Fibroblast of skin of right quadriceps (primary cell): ENCODE results near the gene SULT6B1.
"Not testable (repeated sequence)": the region's sequence is repeated elsewhere in the genome, so short reads cannot be mapped to it uniquely, and the experiment has no call there.

Experiments
- DNase-seq: peaks from one replicate; pipeline ENCODE4 v3.0.0-alpha.2; 2013

Gene SULT6B1, protein sequence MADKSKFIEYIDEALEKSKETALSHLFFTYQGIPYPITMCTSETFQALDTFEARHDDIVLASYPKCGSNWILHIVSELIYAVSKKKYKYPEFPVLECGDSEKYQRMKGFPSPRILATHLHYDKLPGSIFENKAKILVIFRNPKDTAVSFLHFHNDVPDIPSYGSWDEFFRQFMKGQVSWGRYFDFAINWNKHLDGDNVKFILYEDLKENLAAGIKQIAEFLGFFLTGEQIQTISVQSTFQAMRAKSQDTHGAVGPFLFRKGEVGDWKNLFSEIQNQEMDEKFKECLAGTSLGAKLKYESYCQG

DNA sequence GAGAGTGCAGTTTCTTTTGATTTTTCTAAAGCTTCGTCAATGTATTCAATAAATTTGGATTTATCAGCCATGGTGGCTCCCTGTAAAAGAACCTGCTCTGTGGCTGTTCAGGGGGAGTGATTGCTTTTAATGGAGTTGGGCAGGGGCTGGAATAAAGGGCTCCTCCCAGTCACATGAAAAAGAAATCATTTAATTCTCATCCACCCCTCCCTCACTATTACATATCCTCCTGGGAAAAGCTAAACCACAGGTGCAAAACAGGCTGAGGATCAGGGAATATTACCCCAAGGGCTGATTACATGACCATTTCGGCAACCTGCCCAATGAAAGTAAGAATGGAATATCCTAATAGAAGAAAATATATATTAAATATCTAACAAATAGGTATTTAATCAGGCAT, at the start of gene SULT6B1:
SULT6B1 (minus strand) TSS at position 101 of the 400 bp plus-strand sequence; CDS start at position 71, 30 bp downstream.
- DNase-seq = no peak

DNA sequence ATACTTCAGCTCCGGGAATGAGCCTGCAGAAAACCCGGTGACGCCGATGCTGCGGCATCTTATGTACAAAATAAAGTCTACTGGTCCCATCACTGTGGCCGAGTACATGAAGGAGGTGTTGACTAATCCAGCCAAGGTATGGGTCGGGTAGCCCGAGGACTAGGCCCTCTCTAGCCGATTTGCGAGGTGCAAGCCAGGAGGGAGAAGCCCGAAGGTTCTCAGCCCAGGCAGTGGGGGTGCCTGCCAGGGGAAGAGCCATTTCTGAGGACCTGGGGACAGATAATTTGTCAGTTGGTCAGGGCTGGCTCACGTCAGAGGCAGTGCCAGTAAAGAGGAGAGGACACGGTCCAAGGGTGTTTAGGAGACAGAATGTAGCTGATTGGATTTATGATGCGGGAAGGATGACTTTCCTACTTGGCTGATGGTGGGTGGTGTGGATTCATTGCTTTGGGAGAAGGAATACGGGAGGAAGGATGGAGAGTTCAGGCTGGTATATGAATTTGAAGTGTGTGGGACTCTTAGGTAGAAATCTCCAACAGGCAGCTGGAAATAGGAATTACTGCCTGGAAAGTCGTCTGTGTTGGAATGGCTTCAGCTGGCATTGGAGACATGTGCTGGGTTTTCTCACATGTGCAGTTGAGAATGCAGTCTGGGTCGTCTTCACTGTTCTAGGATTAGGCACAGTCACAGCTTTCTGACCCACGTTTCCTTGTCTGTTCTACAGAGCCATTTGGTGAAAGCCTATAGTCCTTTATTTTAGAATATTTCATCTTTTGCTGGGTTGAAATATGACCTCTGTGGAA, 43.9 kb upstream of the SULT6B1 start:
- peak; percentile 5 for DNase-seq

DNA sequence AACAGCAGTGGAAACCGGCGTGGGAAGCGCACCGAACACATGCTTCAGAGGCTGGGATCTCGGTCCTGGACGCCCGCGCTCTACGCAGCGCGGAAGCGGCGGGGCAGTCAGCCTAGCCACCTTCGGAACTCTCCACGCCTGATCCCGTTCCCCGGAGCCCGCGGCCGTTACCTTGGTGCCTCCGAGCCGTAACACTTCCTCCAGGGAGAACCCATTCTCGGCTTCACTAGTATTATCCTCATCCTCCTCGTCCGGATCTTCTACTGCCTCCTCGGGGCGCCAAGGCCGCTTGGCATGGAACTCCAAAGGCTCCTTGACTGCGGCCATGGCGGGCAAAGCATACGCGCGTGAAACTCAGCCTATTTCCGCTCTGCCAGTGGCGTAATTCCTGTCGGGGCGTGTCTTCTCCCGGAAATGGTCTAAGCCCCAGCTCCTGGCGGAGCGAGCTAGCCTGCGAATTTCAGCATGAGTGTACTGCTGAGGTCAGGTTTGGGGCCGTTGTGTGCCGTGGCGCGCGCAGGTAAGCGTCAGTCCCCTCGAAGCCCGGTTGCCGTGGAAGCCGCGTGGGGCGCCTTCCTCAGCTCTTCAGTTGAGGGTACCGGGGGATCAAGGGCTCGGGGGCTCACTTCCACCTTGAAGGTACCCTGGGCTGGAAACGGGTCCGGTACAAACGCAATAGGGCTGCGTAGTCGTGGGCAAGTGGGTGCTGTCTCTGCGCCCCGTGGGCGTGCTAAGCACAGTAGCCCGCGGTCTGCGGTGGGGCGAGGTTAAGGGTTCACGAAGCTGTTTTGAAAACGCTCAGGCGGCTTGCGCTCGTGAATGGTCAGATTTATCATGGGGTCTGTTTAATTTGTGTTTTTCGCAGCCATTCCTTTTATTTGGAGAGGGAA, 43.0 kb upstream of the SULT6B1 start, which contains the start of the genes CEBPZ and NDUFAF7:
CEBPZ (minus strand) TSS at position 356 of the 890 bp plus-strand sequence; CDS start at position 327, 29 bp downstream.
NDUFAF7 (plus strand) TSS at position 418 of the 890 bp plus-strand sequence; CDS start at position 466, 48 bp downstream.
- peak; percentile 88 for DNase-seq

DNA sequence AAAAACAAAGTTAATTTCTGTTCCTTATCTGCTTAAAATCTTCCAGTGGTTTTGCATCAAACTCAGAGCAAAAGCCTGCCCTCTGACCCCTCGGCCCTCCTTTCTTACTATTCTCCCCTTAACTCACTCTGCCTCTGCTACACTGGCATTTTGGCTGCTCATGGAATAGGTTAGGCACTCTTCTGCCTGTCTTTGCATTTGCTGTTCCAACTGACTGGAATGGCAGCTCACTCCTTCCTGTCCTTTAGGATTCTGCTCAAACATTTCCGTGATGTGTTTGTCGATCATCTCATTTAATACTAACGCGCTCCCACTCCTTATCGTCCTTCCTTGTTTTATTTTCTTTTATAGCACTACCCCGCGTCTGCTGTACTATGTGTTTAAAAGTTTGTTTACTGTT, 42.1 kb upstream of the SULT6B1 start:
- DNase-seq = peak; percentile 2

DNA sequence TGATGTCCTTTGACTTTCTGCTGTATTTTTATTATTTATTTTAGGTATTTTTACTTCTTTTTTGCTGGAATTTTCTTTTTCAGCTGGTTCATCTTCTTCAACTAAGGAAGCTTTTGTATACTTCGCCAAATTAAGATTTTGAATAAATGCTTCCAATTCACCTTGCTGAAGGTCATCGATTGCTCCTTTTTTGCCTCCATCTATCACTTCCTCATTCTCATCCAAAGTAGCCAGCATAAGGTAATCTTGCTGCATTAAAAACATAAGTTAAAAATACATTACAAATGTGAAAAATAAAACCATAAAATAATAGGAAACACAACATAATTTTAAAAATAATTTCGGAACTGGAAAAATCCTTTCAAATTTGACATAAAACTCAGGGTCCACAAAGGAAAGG, 40.3 kb upstream of the SULT6B1 start:
- DNase-seq = no peak

DNA sequence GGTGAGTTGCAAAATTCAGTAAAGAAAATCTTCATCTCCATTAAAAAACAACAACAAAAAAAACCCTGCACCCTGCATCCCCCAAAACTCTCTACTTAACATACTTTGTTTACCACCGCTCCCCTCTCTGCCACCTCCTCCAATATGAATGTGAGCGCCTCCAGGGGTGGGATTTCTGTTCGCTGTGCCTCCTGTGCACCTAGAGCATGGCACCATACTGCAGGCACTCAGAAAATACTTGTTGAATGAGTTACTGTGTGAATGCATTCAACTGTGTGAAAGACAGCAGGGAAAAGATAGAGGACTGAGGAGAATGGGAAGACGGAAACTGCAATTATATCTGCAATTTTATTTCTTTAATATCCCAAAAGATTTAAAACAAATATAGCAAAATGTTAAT, 38.4 kb upstream of the SULT6B1 start:
- no peak for DNase-seq

DNA sequence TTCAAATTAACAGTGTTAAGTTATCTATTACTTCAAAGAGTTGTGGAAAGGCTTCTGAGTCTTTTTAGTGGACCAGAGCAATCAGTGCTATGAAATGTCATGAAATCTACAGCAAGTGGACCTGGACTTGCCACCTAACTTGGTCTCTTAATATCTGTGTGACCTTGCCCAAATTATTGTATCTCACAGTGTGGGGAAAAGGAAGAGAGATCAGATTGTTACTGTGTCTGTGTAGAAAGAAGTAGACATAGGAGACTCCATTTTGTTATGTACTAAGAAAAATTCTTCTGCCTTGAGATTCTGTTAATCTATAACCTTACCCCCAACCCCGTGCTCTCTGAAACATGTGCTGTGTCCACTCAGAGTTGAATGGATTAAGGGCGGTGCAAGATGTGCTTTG, 36.7 kb upstream of the SULT6B1 start:
- DNase-seq = not testable (repeated sequence)

DNA sequence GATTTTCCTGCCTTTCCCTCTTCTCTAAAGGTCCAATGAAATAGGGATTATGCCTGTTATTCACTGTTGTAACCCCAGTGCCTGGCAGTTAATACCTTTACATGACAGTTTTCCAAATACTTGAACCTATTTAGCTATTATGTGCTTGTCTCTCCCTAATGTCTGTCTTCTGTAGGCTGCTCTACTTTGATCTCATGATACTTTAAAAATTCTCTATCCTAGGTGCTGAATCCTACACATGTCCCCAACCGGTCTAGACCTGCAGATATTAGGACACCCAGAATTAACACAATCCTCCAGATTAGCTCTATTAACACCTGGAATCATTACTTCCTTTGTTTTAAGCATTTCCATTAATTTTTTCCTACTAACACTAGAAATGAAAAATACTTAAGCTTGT, 35.6 kb upstream of the SULT6B1 start:
- DNase-seq = no peak

DNA sequence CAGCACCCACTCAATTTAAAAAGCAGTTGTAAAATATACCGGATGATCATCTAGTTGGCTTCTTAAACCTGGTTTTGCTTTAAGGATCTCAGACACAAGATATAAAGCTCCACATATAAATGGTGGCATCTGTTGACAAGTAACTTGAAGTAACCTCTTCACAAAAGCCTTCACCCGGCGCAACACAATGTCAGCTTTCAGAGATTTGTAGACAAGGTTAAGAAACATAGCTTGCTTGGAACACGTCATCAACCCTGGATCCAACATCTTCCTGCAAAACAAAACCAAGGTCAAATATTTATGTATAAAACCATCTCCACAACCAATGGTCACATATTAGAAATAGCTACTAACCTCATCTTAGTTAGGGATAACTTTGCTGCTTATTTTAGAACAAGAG, 34.7 kb upstream of the SULT6B1 start:
- DNase-seq = no peak

DNA sequence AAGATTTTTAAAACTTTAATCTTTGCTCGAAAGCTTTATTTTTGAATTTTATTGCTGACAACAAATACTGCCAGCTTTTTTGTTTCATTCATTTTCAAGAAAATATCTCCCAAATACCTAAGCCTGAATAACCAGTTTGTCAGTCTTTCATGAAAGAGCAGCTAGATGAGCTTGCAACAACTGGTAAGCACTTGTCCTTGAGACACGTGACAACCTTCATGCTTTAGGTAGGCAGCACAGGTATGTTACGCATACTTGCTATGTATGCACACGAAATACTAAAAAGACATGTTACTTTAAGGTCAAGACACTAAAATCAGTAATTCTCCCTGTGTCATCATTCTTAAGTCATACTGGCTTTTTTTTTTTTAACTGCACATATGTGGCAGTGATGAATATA, 30.6 kb upstream of the SULT6B1 start:
- no peak for DNase-seq

DNA sequence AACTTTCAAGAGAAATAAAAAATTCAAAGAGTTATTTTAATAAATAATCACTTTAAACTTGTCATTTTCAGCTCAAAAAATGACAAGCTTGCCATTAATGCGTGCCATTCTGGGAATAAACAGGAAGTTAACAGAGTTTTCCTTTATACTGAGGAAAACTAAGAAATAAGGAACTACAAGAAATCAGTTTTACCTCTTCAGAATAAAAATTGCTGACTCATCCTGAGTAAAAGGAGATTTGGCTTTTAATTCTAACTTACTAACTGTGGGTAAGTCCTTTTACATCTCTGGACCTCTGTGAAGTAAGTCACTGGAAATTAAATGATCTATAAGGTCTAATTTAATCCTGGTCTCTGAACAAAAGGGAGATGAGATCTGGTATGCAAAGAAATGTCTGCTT, 26.8 kb upstream of the SULT6B1 start:
- DNase-seq = no peak

DNA sequence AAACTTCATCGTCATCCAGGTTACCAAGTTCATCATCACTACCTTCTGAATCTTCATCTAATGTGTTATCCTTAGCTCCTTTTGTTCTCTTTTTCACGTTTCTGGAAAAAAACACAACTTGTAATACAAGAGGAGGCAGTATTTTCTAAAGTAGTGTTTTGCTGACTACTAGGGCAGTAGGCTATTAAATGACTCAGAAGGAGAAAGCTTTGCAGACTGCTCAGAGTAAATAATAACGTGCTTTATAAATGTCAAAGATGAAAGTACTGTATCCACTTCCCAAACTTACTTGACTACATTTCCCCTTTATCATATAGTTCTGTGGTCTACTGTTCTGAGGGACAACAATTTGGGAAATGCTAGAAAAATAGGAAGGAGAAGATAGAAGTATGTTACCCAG, 23.5 kb upstream of the SULT6B1 start:
- DNase-seq = no peak

DNA sequence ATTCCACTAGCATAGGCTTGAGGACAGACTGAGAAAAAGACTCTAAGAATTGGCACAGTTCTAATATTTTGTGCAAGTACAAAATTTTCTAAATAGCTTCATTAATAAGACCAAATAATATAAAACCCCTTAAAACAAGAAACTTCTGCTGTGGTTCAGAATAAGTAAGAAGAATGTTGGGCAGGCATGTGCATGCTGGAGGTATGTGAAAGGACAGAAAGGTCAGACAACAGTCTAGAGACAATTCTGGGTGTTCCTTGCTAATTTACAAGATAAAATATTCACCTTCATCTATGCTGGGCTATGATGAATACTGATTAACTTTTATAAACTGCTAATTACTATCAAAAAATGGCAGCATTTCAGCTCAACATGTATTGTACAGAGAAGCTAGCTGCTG, 22.7 kb upstream of the SULT6B1 start:
- DNase-seq = no peak

DNA sequence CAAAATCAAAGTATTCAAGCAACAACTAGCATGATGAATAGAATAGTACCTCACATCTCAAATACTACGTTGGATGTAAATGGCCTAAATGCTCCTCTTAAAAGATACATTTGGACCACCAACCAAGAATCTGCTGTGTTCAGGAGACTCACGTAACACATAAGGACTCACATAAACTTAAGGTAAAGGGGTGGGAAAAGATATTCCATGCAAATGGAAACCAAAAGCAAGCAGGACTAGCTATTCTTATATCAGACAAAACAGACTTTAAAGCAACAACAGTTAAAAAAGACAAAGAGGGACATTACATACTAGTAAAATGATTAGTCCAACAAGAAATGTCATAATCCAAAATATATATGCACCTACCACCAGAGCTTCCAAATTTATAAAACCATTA, 18.3 kb upstream of the SULT6B1 start:
- not testable (repeated sequence) for DNase-seq

DNA sequence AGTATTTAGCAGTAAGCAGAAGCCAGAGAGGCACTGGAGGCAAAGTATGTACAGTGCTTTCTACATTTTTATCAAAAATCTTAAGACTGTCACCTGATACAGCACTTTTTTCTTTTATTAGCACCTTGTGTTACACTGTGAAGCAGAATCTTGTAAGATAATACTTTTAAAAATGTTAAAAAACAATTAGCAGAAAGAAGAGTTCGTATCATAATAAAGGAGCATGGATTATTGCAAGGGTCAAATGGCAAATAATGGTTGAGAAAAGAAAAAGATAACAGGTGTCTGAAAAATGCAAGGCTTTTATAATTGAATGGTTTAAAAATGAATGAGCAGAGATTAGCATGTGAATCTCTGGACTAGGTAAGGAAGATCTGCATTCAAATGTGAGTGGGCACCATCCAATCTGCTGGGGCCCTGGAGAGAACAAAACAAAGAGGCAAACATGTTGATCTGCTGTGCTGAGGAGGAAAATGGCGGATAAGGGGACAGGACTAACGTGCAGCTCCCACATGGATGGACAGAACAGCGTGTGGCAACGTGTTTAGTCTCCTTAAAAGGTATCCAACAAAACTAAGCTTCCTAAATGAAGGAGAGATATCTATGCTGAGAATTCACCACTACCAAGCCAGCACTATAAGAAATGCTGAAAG, 17.3 kb upstream of the SULT6B1 start:
- DNase-seq = no peak

DNA sequence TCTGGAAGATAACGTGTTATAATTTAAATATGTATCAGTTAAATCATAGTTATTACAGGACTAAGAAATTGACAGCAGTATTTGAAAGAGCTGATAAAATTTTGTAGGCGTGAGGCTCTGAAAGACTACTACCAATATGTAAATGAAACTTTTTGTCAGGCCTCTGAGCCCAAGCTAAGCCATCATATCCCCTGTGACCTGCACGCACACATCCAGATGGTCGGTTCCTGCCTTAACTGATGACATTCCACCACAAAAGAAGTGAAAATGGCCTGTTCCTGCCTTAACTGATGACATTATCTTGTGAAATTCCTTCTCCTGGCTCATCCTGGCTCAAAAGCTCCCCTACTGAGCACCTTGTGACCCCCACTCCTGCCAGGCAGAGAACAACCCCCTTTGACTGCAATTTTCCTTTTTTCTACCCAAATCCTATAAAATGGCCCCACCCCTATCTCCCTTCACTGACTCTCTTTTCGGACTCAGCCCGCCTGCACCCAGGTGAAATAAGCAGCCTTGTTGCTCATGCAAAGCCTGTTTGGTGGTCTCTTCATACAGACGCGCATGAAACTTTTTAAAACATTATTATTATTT, 16.7 kb upstream of the SULT6B1 start:
- not testable (repeated sequence) for DNase-seq

DNA sequence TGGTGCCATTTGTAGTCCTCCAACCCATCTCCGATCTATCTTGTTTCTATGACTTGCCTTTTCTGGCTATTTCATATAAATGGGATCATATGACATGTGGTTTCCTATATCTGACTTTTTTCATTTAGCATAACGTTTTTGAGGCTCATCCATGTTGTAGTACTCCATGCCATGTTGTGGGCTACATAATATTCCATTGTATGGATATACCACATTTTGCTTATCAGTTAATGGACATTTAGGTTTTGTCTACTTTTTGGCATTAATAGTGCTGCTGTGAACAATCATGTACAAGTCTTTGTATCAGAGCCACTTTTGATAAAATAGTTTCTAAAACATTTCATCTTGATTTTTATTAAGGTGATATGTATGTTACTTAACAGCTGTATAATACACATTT, 15.2 kb upstream of the SULT6B1 start:
- no peak for DNase-seq

DNA sequence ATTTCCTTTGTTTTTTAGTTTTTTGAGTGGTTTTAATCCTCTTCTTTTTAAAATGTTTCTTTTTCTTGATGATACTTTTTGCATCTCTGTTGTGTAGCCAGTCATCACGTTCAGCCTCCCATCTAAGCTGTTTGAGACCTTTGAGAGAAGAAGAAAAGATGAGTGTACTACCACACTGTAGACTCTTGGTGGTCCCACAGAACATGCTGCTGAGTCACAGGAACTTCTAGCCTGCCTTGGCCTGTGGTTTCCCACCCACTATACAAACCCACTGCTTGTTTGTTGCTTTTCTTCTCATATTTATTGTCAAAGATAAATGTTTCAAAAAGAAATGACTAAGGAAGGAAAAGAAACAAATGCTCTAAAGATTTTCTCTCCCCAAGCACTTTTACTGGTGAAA, 13.3 kb upstream of the SULT6B1 start:
- DNase-seq = peak; percentile 43

DNA sequence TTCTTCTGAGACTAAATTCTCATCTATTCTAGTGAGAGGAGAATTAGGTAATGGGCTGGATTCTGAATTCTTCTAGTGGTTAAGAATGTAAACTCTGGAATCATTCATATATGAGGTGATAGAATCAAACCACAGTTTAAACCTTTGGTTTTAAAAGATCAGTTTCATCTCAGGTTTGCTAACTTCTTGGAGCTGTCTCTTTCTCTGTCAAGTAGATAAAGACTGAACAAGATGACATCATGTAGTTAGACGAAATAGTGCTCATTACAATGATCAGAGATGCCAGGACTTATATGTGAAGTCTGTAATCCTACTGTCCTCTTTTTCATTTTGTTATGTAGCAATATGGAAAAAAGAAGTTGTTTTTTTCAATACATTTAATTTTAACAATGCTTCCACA, 12.7 kb upstream of the SULT6B1 start:
- no peak for DNase-seq

DNA sequence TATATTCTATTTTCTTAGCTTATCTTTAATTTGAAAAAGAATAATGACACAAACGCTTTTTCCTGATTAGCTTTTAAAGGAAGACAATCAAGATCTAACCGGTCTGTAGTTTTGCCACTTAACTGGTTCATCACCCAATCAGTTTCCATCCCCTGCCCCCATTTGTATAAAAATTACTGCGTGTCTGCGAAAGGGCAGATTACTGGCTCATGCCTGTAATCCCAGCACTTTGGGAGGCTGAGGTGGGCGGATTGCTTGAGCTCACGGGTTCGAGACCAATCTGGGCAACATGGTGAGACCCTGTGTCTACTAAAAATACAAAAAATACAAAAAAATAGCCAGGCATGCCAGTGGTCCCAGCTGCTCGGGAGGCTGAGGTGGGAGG, 10.2 kb upstream of the SULT6B1 start:
- no peak for DNase-seq

DNA sequence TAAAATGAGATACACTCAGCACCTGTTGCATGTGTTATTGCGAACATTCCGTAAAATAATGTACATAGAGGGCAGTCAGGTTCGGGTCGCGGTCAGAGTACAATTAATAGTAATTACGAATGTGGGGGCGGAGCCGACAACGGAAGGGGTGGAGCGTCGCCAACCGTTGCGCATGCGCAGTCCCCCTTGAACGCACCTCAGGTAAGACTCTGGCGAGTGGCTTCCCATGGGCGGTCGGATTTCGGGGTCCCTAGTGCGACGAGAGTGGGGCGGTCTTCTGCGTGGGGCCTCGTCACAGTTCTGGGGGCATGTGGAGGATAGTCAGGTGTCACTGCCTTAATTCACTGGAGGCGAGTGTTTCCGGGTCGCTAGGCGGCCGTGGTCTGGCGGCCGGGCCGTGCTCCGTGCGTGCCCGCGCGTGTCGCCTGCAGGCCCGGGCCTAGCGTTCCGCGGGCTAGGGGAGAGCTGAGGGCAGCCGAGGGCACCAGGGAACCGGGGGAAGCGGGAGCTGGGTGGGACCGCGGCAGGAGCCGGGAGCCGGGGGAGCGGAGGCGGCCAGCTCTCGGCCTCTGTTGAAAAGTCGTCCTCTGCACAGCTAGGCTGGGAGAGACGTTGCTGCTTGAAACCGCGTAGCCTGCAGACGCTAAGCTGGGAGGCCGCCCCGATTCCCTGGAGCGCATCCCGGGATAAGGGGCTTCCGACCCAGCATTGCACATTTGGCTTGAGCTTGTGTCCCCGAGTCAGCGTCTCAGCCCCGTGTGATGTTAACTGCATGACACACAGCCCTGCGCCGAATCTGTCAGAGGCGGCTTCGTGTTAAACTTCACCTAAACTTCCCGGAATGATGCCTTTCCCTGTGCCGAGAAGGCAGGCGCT, 8.1 kb upstream of the SULT6B1 start, which contains the start of gene CEBPZOS:
CEBPZOS (plus strand) TSS at position 177 of the 876 bp plus-strand sequence. CDS start 3,209 bp downstream, outside the sequence.
- peak; percentile 75 for DNase-seq
